K562 (cell line): Measurements from ENCODE around the gene ARPC4. TPM values are rescaled to one million over a fixed set of nuclear protein-coding genes. Genes with fewer than 3 reads are reported as not detected.

Source experiments
- CC2D1A ChIP-seq: fragments of 450-650 bp; IDR thresholded peaks from 2 replicates; pipeline ENCODE4 v1.6.1; 2017; ENCODE audit warnings: mild to moderate bottlenecking
- EHMT2 ChIP-seq: fragments of 450-650 bp; IDR thresholded peaks from 2 replicates; pipeline ENCODE4 v1.6.1; 2018; ENCODE audit warnings: antibody characterized with exemption
- GATA2 ChIP-seq: sonication (generic); formaldehyde crosslinking; IDR thresholded peaks from 2 replicates; pipeline ENCODE4 v1.4.0; 2020; ENCODE audit warnings: mild to moderate bottlenecking, missing genetic modification reagents
- HSF4 ChIP-seq: fragments of 250-450 bp; sonication (Bioruptor Pico); IDR thresholded peaks from 2 replicates; pipeline ENCODE4 v2.1.2; 2022; ENCODE audit warnings: mild to moderate bottlenecking, moderate library complexity, borderline replicate concordance
- KAT7 ChIP-seq: sonication (generic); formaldehyde crosslinking; IDR thresholded peaks from 2 replicates; pipeline ENCODE4 v1.8.0; 2022; ENCODE audit warnings: missing genetic modification reagents, mild to moderate bottlenecking, borderline replicate concordance
- MED1 ChIP-seq: sonication (generic); formaldehyde crosslinking; IDR thresholded peaks from 2 replicates; pipeline ENCODE4 v1.8.1; 2023; ENCODE audit warnings: missing genetic modification reagents, borderline replicate concordance
- MITF ChIP-seq: IDR thresholded peaks from 2 replicates; pipeline ENCODE4 v1.6.1; 2014; ENCODE audit warnings: antibody characterized with exemption
- MTA3 ChIP-seq: fragments of 450-650 bp; formaldehyde crosslinking; IDR thresholded peaks from 2 replicates; pipeline ENCODE4 v1.6.1; 2017; ENCODE audit warnings: mild to moderate bottlenecking, borderline replicate concordance
- NONO ChIP-seq, 2 experiments: fragments of 200-400 bp in 1 of 2; fragments of 450-650 bp in 1 of 2; formaldehyde crosslinking in 1 of 2; IDR thresholded peaks; 2 replicates each; pipeline ENCODE4 v1.6.1; 2017; ENCODE audit warnings: low read depth in 2 of 2, mild to moderate bottlenecking in 2 of 2, moderate library complexity in 2 of 2, low read length in 1 of 2
- RBM25 ChIP-seq: fragments of 200-400 bp; formaldehyde crosslinking; IDR thresholded peaks from 2 replicates; pipeline ENCODE4 v1.6.1; 2018; ENCODE audit warnings: low read length, low read depth, moderate library complexity; ENCODE audit not compliant: severe bottlenecking
- SAFB ChIP-seq: fragments of 200-400 bp; formaldehyde crosslinking; IDR thresholded peaks from 2 replicates; pipeline ENCODE4 v1.6.1; 2017; ENCODE audit warnings: low read depth, low read length, borderline replicate concordance
- SRSF1 ChIP-seq: fragments of 200-400 bp; formaldehyde crosslinking; IDR thresholded peaks from 2 replicates; pipeline ENCODE4 v1.6.1; 2017; ENCODE audit warnings: mild to moderate bottlenecking, low read depth, low read length, moderate library complexity
- SRSF3 ChIP-seq: fragments of 200-400 bp; formaldehyde crosslinking; IDR thresholded peaks from 2 replicates; pipeline ENCODE4 v1.6.1; 2016; ENCODE audit warnings: mild to moderate bottlenecking, low read length, moderate library complexity; ENCODE audit not compliant: insufficient read depth
- TEAD1 ChIP-seq, 2 experiments: fragments of 450-650 bp in 1 of 2; sonication (generic) in 1 of 2; formaldehyde crosslinking; IDR thresholded peaks; 2 replicates each; pipeline versions ENCODE4 v1.4.0 to v1.8.0; 2020 to 2022; ENCODE audit warnings: mild to moderate bottlenecking in 2 of 2, missing genetic modification reagents in 1 of 2
- TFE3 ChIP-seq: fragments of 450-650 bp; formaldehyde crosslinking; IDR thresholded peaks from 2 replicates; pipeline ENCODE4 v1.4.0; 2020; ENCODE audit warnings: mild to moderate bottlenecking, mixed read lengths
- THRAP3 ChIP-seq: fragments of 450-650 bp; IDR thresholded peaks from 2 replicates; pipeline ENCODE4 v1.6.1; 2016; ENCODE audit warnings: mild to moderate bottlenecking, inconsistent platforms, borderline replicate concordance
- ZBTB1 ChIP-seq: sonication (generic); formaldehyde crosslinking; IDR thresholded peaks from 2 replicates; pipeline ENCODE4 v1.8.1; 2023; ENCODE audit warnings: missing genetic modification reagents, low read depth, mild to moderate bottlenecking, borderline replicate concordance
- ZBTB33 ChIP-seq: sonication (generic); formaldehyde crosslinking; IDR thresholded peaks from 2 replicates; pipeline ENCODE4 v1.8.1; 2023; ENCODE audit warnings: mild to moderate bottlenecking, missing genetic modification reagents
- ZBTB7A ChIP-seq: IDR thresholded peaks from 2 replicates; pipeline ENCODE4 v1.6.1; 2011; ENCODE audit warnings: low read depth, mild to moderate bottlenecking, low read length, moderate library complexity, borderline replicate concordance; ENCODE audit not compliant: control insufficient read depth
- ZNF395 ChIP-seq: fragments of 200-800 bp; sonication (Bioruptor generic); IDR thresholded peaks from 2 replicates; pipeline ENCODE4 v1.6.1; 2017; ENCODE audit warnings: missing genetic modification characterization, missing compliant biosample characterization
- ZNF551 ChIP-seq: fragments of 250-450 bp; sonication (Bioruptor Pico); IDR thresholded peaks from 2 replicates; pipeline ENCODE4 v1.5.0; 2021; ENCODE audit warnings: mild to moderate bottlenecking, moderate library complexity
- polyA plus RNA-seq, 8 experiments: library from polyadenylated mRNA; depleted of rRNA in 4 of 8; stranded (reverse) in 5 of 8; unstranded in 3 of 8; fragments of >200 nt; fragmentation: Nextera tagmentation in 2 of 8; fragmentation: Illumina TruSeq in 1 of 8; extraction: Ambion mirVana in 2 of 8; extraction: Trizol in 1 of 8; gene quantifications; 2 replicates each; pipeline versions ENCODE4 v1.2.1 to v1.2.3, GENCODE V29; 2011 to 2014; ENCODE audit warnings: inconsistent platforms in 1 of 8, missing spikeins in 1 of 8
- total RNA-seq, 7 experiments: library from RNA; depleted of rRNA in 6 of 7; stranded (reverse); fragments of >200 nt in 6 of 7; fragmentation: Illumina TruSeq in 2 of 7; extraction: Trizol in 2 of 7; gene quantifications; 2 replicates each; pipeline versions ENCODE4 v1.2.1 to v1.2.3, GENCODE V29; 2011 to 2021; ENCODE audit warnings: low replicate concordance in 1 of 7

The ARPC4 gene
- total and polyA plus RNA-seq, 9 of the 15 experiments (the other 6 are each of a cell fraction or from before 2014, with no cell fraction given): 20.1 to 153 (median 119) TPM

- TF ChIP-seq SAFB (no peak), SRSF3 (no peak), SRSF1 (no peak), TFE3 (no peak), HSF4 (no peak), MTA3 (peak; percentile 18; the same call in 1 of the 2 replicates), GATA2 (CRISPR knock-in tag) (no peak), ZNF395 (peak; percentile 80; the same call in 1 of the 2 replicates), ZBTB7A (no peak), MITF (no peak), EHMT2 (no peak), ZBTB33 (CRISPR knock-in tag) (0 out of 2 replicates have a peak, but pooled peaks have one; percentile 31), TEAD1 (CRISPR knock-in tag; IDR thresholded peaks at IDR 0.05) (peak in 1 of 2 experiments; percentile 37; a peak in 1 of 4 replicates), CC2D1A (no peak), MED1 (CRISPR knock-in tag) (no peak), ZNF551 (CRISPR knock-in tag) (0 out of 2 replicates have a peak, but pooled peaks have one; percentile 65), KAT7 (CRISPR knock-in tag) (no peak), THRAP3 (peak; percentile 77; the same call in 1 of the 2 replicates), RBM25 (peak; percentile 94), ZBTB1 (CRISPR knock-in tag) (0 out of 2 replicates have a peak, but pooled peaks have one; percentile 34), NONO (IDR thresholded peaks at IDR 0.05; ENCODE audit: low read depth in 2 of 2, low read length in 1 of 2) (no peak)
Observed at GRCh38 chr3:9791790-9792404, 985 bp upstream of the ARPC4 start (continued).
